ENCODE measurements around the gene SLC39A11.

The SLC39A11 gene

DNA sequence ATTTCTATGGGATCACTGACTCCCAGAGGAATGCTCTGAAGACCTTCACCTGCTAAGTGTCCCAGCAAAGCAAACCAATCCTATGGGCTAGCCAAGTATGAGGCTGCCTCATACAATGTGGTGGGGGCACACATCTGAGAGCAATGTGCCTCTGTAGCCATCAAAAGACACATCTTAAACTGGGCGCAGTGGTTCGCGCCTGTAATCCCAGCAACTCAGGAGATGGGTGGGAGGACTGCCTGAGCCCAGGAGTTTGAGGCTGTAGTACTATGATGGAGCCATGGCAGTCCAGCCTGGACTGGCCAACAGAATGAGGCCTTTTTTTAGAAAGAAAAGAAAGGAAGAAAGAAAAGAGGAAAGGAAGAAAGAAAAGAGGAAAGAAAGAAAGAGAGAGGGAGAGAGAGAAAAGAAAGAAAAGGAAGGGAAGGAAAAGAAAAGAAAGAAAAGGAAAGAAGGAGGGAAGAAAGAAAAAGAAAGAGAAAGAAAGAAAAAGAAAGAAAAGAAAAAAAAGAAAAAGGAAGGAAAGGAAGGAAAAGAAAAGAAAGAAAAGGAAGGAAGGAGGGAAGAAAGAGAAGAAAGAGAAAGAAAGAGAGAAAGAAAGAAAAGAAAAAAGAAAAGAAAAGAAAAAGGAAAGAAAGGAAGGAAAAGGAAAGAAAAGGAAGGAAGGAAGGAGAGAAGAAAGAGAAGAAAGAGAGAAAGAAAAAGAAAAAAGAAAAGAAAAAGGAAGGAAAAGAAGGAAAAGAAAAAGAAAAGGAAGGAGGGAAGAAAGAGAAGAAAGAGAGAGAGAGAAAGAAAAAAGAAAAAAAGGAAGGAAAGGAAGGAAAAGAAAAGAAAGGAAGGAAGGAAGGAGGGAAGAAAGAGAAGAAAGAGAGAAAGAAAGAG is 430.3 kb downstream of the SLC39A11 start:
- Histone ChIP-seq H3K36me3 (ENCODE audit: control insufficient read depth in 2 of 2, insufficient read depth in 2 of 2, low read length in 2 of 2) (no peaks in the 10 kb centered on the region), H3K27me3 (ENCODE audit: control insufficient read depth in 2 of 2, insufficient read depth in 2 of 2, low read length in 2 of 2) (no peaks in the 10 kb centered on the region), H3K9ac (ENCODE audit: low read depth in 1 of 2, low read length in 2 of 2) (no peak overlapping the region), H3K4me1 (ENCODE audit: control insufficient read depth in 2 of 2, insufficient read depth in 2 of 2, low read length in 2 of 2) (no peaks in the 10 kb centered on the region), H3K27ac (ENCODE audit: low read depth in 2 of 2, low read length in 2 of 2) (no peak overlapping the region), H3K4me3 (ENCODE audit: low read length in 2 of 2) (no peak overlapping the region), H3K9me3 (ENCODE audit: control insufficient read depth in 2 of 2, low read length in 2 of 2) (no peaks in the 10 kb centered on the region)

GRCh38 chr17:72661116-72661944 is 431.2 kb downstream of the SLC39A11 start:
- no peaks in the 10 kb centered on the region for H3K36me3 ChIP-seq (ENCODE audit: control insufficient read depth in 2 of 2, insufficient read depth in 2 of 2, low read length in 2 of 2)
- no peak overlapping the region for H3K4me3 ChIP-seq (ENCODE audit: low read length in 2 of 2)
- no peak overlapping the region for H3K9ac ChIP-seq (ENCODE audit: low read depth in 1 of 2, low read length in 2 of 2)
- H3K4me1 ChIP-seq (ENCODE audit: control insufficient read depth in 2 of 2, insufficient read depth in 2 of 2, low read length in 2 of 2) = no peaks in the 10 kb centered on the region
- no peak overlapping the region for H3K27ac ChIP-seq (ENCODE audit: low read depth in 2 of 2, low read length in 2 of 2)
- no peaks in the 10 kb centered on the region for H3K9me3 ChIP-seq (ENCODE audit: control insufficient read depth in 2 of 2, low read length in 2 of 2)
- H3K27me3 ChIP-seq (ENCODE audit: control insufficient read depth in 2 of 2, insufficient read depth in 2 of 2, low read length in 2 of 2) = no peaks in the 10 kb centered on the region

GRCh38 chr17:72660274-72661115 is 432.0 kb downstream of the SLC39A11 start:
- Histone ChIP-seq H3K4me1 (ENCODE audit: control insufficient read depth in 2 of 2, insufficient read depth in 2 of 2, low read length in 2 of 2) (no peaks in the 10 kb centered on the region), H3K27ac (ENCODE audit: low read depth in 2 of 2, low read length in 2 of 2) (no peak overlapping the region), H3K4me3 (ENCODE audit: low read length in 2 of 2) (no peak overlapping the region), H3K27me3 (ENCODE audit: control insufficient read depth in 2 of 2, insufficient read depth in 2 of 2, low read length in 2 of 2) (no peaks in the 10 kb centered on the region), H3K9ac (ENCODE audit: low read depth in 1 of 2, low read length in 2 of 2) (no peak overlapping the region), H3K9me3 (ENCODE audit: control insufficient read depth in 2 of 2, low read length in 2 of 2) (no peaks in the 10 kb centered on the region), H3K36me3 (ENCODE audit: control insufficient read depth in 2 of 2, insufficient read depth in 2 of 2, low read length in 2 of 2) (no peaks in the 10 kb centered on the region)

- no peaks in the 10 kb centered on the region for H3K27me3 ChIP-seq (ENCODE audit: control insufficient read depth in 2 of 2, insufficient read depth in 2 of 2, low read length in 2 of 2)
- no peak overlapping the region for H3K9ac ChIP-seq (ENCODE audit: low read depth in 1 of 2, low read length in 2 of 2)
- H3K4me3 ChIP-seq (ENCODE audit: low read length in 2 of 2) = no peak overlapping the region
- H3K36me3 ChIP-seq (ENCODE audit: control insufficient read depth in 2 of 2, insufficient read depth in 2 of 2, low read length in 2 of 2) = no peaks in the 10 kb centered on the region
- H3K9me3 ChIP-seq (ENCODE audit: control insufficient read depth in 2 of 2, low read length in 2 of 2) = no peaks in the 10 kb centered on the region
- no peak overlapping the region for H3K27ac ChIP-seq (ENCODE audit: low read depth in 2 of 2, low read length in 2 of 2)
- no peaks in the 10 kb centered on the region for H3K4me1 ChIP-seq (ENCODE audit: control insufficient read depth in 2 of 2, insufficient read depth in 2 of 2, low read length in 2 of 2)
Observed at GRCh38 chr17:72659811-72660210, 432.7 kb downstream of the SLC39A11 start.

GRCh38 chr17:72658675-72659074 is 433.8 kb downstream of the SLC39A11 start:
- H3K9ac ChIP-seq (ENCODE audit: low read depth in 1 of 2, low read length in 2 of 2) = no peak overlapping the region
- H3K27ac ChIP-seq (ENCODE audit: low read depth in 2 of 2, low read length in 2 of 2) = no peak overlapping the region
- H3K4me1 ChIP-seq (ENCODE audit: control insufficient read depth in 2 of 2, insufficient read depth in 2 of 2, low read length in 2 of 2) = no peaks in the 10 kb centered on the region
- H3K27me3 ChIP-seq (ENCODE audit: control insufficient read depth in 2 of 2, insufficient read depth in 2 of 2, low read length in 2 of 2) = no peaks in the 10 kb centered on the region
- no peaks in the 10 kb centered on the region for H3K36me3 ChIP-seq (ENCODE audit: control insufficient read depth in 2 of 2, insufficient read depth in 2 of 2, low read length in 2 of 2)
- no peak overlapping the region for H3K4me3 ChIP-seq (ENCODE audit: low read length in 2 of 2)
- no peaks in the 10 kb centered on the region for H3K9me3 ChIP-seq (ENCODE audit: control insufficient read depth in 2 of 2, low read length in 2 of 2)

DNA sequence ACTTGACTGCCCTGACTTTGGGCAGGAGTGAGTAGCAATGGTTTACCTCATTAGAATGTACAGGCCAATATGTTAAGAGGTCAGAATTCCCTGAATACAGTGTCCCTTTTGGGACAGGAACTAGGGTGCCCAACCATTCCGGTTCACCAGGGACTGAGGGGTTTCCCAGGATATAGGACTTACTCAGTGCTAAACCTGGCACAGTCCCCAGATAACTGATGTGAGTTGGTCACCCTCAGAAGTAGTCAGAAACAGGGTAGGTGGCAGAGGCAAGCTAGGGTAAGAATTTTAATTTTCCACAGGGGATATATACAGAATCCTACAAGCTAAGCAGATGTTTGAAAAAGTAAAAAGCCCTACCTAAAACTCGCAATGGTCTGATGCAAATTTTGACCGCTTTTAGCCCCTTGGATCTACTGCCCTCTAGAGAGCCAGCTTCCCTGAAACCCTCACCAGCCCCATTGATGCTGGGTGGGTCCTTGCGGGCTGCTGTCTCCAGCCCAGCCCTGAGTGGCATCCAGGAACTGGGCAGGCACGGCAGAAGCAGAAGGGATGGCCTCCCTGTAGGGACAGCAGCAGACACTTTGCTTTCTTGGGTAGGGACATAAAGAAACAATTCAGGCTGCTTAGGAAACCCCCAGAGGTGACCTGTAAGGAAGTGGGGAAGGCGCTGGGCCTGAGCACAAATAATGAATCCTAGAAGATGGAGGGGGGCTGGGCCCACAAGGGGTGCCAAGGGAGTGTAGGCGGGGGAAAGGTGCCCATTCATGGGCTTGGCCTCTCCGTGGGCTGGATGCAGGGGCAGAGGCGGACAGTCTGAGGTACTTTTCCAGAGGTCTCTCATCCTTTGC is 434.8 kb downstream of the SLC39A11 start:
- H3K4me1 ChIP-seq (ENCODE audit: control insufficient read depth in 2 of 2, insufficient read depth in 2 of 2, low read length in 2 of 2) = no peaks in the 10 kb centered on the region
- no peak overlapping the region for H3K27ac ChIP-seq (ENCODE audit: low read depth in 2 of 2, low read length in 2 of 2)
- H3K36me3 ChIP-seq (ENCODE audit: control insufficient read depth in 2 of 2, insufficient read depth in 2 of 2, low read length in 2 of 2) = no peaks in the 10 kb centered on the region
- H3K27me3 ChIP-seq (ENCODE audit: control insufficient read depth in 2 of 2, insufficient read depth in 2 of 2, low read length in 2 of 2) = no peaks in the 10 kb centered on the region
- no peak overlapping the region for H3K9ac ChIP-seq (ENCODE audit: low read depth in 1 of 2, low read length in 2 of 2)
- no peaks in the 10 kb centered on the region for H3K9me3 ChIP-seq (ENCODE audit: control insufficient read depth in 2 of 2, low read length in 2 of 2)
- H3K4me3 ChIP-seq (ENCODE audit: low read length in 2 of 2) = no peak overlapping the region

GRCh38 chr17:72656130-72656763 is 436.2 kb downstream of the SLC39A11 start:
- H3K27me3 ChIP-seq (ENCODE audit: control insufficient read depth in 2 of 2, insufficient read depth in 2 of 2, low read length in 2 of 2) = no peaks in the 10 kb centered on the region
- no peaks in the 10 kb centered on the region for H3K4me1 ChIP-seq (ENCODE audit: control insufficient read depth in 2 of 2, insufficient read depth in 2 of 2, low read length in 2 of 2)
- H3K36me3 ChIP-seq (ENCODE audit: control insufficient read depth in 2 of 2, insufficient read depth in 2 of 2, low read length in 2 of 2) = no peaks in the 10 kb centered on the region
- no peaks in the 10 kb centered on the region for H3K9me3 ChIP-seq (ENCODE audit: control insufficient read depth in 2 of 2, low read length in 2 of 2)
- H3K27ac ChIP-seq (ENCODE audit: low read depth in 2 of 2, low read length in 2 of 2) = no peak overlapping the region
- H3K4me3 ChIP-seq (ENCODE audit: low read length in 2 of 2) = no peak overlapping the region
- H3K9ac ChIP-seq (ENCODE audit: low read depth in 1 of 2, low read length in 2 of 2) = no peak overlapping the region

GRCh38 chr17:72654706-72655105 is 437.8 kb downstream of the SLC39A11 start:
- H3K9ac ChIP-seq (ENCODE audit: low read depth in 1 of 2, low read length in 2 of 2) = no peak overlapping the region
- no peak overlapping the region for H3K27ac ChIP-seq (ENCODE audit: low read depth in 2 of 2, low read length in 2 of 2)
- no peaks in the 10 kb centered on the region for H3K9me3 ChIP-seq (ENCODE audit: control insufficient read depth in 2 of 2, low read length in 2 of 2)
- H3K4me1 ChIP-seq (ENCODE audit: control insufficient read depth in 2 of 2, insufficient read depth in 2 of 2, low read length in 2 of 2) = no peaks in the 10 kb centered on the region
- no peak overlapping the region for H3K4me3 ChIP-seq (ENCODE audit: low read length in 2 of 2)
- no peaks in the 10 kb centered on the region for H3K27me3 ChIP-seq (ENCODE audit: control insufficient read depth in 2 of 2, insufficient read depth in 2 of 2, low read length in 2 of 2)
- no peaks in the 10 kb centered on the region for H3K36me3 ChIP-seq (ENCODE audit: control insufficient read depth in 2 of 2, insufficient read depth in 2 of 2, low read length in 2 of 2)

DNA sequence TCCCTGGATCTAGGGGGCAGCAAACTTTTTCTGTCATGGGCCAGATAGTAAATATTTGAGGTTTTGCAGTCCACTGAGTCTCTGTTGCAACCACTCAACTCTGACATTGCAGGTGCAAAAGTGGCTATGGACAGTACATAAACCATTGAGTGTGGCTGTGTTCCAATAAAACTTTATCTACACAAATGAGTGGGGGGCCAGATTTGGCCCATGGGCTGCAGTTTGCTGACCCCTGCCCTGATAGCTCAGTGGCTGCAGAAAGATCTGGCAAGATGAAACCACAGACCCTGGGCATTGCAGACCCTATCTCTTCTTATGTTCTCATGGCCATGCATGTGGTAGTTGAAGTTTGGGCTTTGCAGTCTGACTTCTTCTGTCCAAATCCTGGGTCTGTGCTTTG is 440.5 kb downstream of the SLC39A11 start:
- no peaks in the 10 kb centered on the region for H3K27me3 ChIP-seq (ENCODE audit: control insufficient read depth in 2 of 2, insufficient read depth in 2 of 2, low read length in 2 of 2)

More for the DNA sequence above, 440.5 kb downstream of the SLC39A11 start:
- H3K9me3 ChIP-seq (ENCODE audit: control insufficient read depth in 2 of 2, low read length in 2 of 2) = no peaks in the 10 kb centered on the region
- peaks cover 0 to 2% of the 10 kb centered on the region in 2 donors for H3K36me3 ChIP-seq (ENCODE audit: control insufficient read depth in 2 of 2, insufficient read depth in 2 of 2, low read length in 2 of 2)
- no peak overlapping the region for H3K27ac ChIP-seq (ENCODE audit: low read depth in 2 of 2, low read length in 2 of 2)
- no peaks in the 10 kb centered on the region for H3K4me1 ChIP-seq (ENCODE audit: control insufficient read depth in 2 of 2, insufficient read depth in 2 of 2, low read length in 2 of 2)
- H3K4me3 ChIP-seq (ENCODE audit: low read length in 2 of 2) = no peak overlapping the region
- no peak overlapping the region for H3K9ac ChIP-seq (ENCODE audit: low read depth in 1 of 2, low read length in 2 of 2)

All from mucosa of rectum (tissue), 2 donors.